SH-SY5Y (cell line): Measurements from ENCODE around the gene TCN2.

ENCODE experiments used
- GATA2 ChIP-seq: IDR thresholded peaks from 2 replicates; pipeline ENCODE4 v1.6.1; 2011; ENCODE audit warnings: mild to moderate bottlenecking, low read depth, low read length
- GATA3 ChIP-seq: IDR thresholded peaks from 2 replicates; pipeline ENCODE4 v1.6.1; 2011; ENCODE audit warnings: low read depth, mild to moderate bottlenecking, low read length, moderate library complexity

DNA sequence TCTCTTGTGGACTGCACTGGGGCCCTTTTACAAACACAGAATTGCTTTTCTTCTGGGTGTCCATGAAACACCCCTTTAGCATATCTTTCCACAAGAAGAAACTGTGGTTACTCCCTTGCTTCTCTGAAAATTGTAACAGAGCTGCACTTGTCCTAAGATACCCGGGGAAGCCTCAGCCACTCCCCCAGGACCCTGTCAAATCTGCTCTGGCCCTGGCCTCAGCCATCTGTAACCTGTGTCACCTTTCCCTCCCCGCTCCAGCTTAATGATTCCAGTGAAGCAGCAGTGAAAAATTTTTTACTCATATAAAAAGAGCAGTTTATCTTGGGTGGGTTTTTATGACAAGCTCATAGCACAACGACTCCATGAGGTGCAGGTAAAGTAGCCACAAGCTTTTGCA lies 64.1 kb downstream of the TCN2 start:
- TF ChIP-seq GATA2 (no peak), GATA3 (no peak)
